HG02970 (cell line): ENCODE results near the gene INSM2.

ENCODE experiments used
- ATAC-seq: cut with Tn5 transposase; IDR thresholded peaks from one replicate; pipeline ENCODE4 v1.9.1; 2021; ENCODE audit warnings: mild to moderate bottlenecking, moderate library complexity, moderate number of reproducible peaks; ENCODE audit not compliant: unreplicated experiment, low FRiP score

The INSM2 gene

DNA sequence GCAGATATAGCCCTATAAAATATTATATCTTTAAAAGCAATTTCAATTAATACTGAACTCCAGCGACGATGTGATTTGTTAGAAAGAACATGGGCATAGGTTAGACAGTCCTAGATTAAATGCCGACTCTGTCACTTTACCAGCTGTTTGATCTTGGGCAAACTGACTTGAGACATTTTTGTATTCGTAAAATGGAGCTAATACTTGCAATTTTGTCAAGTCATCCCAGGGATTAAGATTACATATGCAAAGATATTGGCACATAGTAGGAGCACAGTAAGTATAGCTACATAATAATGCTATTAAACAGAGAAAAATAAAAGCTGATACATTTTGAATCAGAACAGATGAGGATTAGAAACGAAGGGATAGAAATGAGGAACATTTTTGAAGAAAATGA lies 9.0 kb downstream of the INSM2 start:
- no peak for ATAC-seq

DNA sequence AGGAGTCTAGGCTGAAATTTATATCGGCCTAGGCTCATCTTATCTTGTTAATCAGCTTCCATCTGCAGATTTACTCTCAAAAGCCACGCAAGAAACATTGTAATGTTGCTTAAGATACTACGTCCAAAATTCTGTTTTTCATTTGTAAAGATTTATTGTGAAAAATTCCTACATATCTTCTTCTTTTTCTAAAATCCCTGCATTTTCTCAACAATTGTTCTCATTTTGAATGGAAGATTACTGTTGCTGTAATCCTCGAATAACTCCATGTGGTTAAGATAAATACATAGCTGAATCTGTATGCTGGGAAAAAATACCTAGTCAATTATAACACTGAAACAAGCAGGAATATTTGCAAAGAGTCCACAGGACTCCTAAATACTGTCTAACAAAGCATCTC lies 15.6 kb downstream of the INSM2 start:
- ATAC-seq, result no peak

DNA sequence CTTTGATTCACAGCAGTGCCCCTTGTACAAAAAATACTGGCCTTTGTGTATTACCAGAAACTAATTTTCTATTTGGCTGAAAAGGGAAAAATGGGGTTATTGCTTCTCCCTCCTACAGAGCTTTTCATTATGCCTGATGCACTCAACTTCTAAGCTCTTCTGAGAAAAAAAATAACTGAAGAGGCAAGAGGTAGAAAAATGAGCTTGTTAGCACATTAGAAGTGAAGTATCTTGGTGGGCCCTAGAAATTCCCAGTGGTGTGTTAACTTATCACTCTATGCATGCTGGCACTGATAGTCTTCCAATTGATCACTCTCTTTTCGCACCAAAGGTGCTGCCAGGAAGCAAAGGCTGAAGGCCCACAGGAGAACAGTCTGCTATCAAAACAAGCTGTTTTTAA lies 17.1 kb downstream of the INSM2 start:
- no peak for ATAC-seq

DNA sequence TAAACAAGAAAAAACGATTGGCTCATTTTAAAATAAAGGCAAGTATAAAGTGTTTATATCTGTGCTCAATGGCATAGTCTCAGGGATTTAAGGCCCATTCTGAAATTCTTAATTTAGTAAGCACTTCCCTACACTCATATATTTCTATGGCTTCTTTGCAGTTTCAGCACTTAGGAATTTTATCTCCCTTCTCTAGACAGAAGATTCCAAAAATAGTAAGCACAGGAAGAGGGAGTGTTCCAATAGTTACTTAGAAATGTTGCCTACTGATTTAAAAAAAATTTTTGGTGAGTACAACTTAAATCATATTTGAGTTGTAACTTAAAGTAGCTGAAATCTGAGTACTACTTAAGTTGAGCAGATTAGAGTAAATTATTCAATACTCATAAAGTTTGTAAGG lies 19.8 kb downstream of the INSM2 start:
- no peak for ATAC-seq

DNA sequence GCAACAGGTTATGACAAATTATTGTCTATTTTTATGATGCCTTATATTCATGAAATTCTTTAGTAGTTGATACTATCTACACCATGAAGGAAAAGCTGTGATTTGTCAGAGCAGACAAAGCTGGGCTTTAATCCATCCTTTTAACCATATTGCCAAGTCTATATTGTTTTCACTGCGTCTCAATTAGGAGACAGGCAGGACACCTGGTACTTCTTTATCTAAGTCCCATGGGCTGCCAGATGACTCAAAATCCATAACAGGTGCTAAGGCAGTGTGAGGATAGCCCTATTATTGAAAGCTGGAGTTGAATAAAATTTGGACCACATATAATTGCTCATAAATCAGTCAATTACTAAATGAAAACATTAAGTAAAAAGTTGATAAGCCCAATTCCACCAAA lies 22.6 kb downstream of the INSM2 start:
- ATAC-seq, result no peak

GRCh38 chr14:35557221-35557747 lies 23.3 kb downstream of the INSM2 start:
- ATAC-seq, result no peak

GRCh38 chr14:35558680-35559079 lies 24.7 kb downstream of the INSM2 start:
- no peak for ATAC-seq

- ATAC-seq, result no peak
Measured at GRCh38 chr14:35565871-35566464, 32.0 kb downstream of the INSM2 start.

GRCh38 chr14:35571598-35571997 lies 37.6 kb downstream of the INSM2 start:
- ATAC-seq, result no peak

GRCh38 chr14:35573911-35574310 lies 39.9 kb downstream of the INSM2 start:
- no peak for ATAC-seq

- ATAC-seq, result no peak
Measured at GRCh38 chr14:35576260-35576659, 42.3 kb downstream of the INSM2 start.

DNA sequence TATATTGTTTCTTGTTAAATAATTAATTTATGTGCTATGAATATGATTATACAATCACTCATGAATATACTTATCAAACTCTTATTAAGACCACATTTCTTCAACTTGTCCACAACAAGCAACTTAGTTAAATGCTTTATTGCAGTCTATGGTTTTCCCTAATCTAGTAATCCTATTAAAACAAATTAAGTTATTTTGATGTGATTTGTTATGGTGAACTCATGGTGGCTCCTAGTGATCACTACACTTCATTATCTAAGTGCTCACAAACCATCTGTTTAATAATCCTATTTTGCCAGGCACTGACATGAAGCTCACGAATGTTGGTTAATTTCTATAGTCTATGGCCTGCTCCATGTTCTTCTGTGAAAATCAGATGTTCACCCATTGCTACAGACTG lies 42.9 kb downstream of the INSM2 start:
- ATAC-seq, result no peak

- no peak for ATAC-seq
Measured at GRCh38 chr14:35578135-35578534, 44.2 kb downstream of the INSM2 start.

GRCh38 chr14:35578639-35579038 lies 44.7 kb downstream of the INSM2 start:
- no peak for ATAC-seq
